Adrenal gland (tissue), 5 donors: ENCODE measurements around the gene LBHD1.

ENCODE experiments used
- POLR2A ChIP-seq, 2 donors: fragments of 450-650 bp; IDR thresholded peaks; one replicate each; pipeline ENCODE4 v1.6.1; 2017; ENCODE audit warnings: antibody characterized with exemption in 2 of 2, mild to moderate bottlenecking in 2 of 2, moderate library complexity in 1 of 2
- TF ChIP-seq, protein P1 (sequence below), 6 experiments: fragments of 450-650 bp in 4 of 6; fragments of 200-600 bp in 2 of 6; sonication (generic) in 1 of 6; IDR thresholded peaks; 1 replicate in 5 of 6; 2 replicates in 1 of 6; pipeline versions ENCODE4 v1.5.1 to v1.8.0; 2016 to 2021; ENCODE audit warnings: antibody characterized with exemption in 6 of 6, mild to moderate bottlenecking in 2 of 6, moderate library complexity in 1 of 6
- donor health status: DM: no; HTN: no; CAD: no.

DNA sequence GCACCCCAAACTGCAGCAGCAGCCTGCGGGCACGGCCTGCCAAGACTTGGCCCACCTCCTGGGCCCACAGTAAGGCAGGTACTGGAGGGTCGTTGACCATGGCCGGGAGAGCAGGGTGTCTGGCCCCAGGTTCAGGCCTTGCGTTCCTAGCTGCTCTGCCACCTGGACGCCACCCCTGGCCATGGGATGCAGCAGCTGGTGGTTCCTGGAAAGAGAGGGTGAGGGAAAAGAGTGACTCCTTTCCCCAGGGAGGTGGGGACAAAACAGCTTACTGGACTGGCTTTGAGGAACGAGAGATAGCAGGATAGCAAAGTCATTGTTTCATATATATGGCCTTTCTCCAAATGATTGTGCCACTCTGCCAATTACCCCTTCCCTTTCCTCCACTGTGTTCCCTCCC, 33.3 kb upstream of the LBHD1 start:
- TF ChIP-seq, protein P1, sequence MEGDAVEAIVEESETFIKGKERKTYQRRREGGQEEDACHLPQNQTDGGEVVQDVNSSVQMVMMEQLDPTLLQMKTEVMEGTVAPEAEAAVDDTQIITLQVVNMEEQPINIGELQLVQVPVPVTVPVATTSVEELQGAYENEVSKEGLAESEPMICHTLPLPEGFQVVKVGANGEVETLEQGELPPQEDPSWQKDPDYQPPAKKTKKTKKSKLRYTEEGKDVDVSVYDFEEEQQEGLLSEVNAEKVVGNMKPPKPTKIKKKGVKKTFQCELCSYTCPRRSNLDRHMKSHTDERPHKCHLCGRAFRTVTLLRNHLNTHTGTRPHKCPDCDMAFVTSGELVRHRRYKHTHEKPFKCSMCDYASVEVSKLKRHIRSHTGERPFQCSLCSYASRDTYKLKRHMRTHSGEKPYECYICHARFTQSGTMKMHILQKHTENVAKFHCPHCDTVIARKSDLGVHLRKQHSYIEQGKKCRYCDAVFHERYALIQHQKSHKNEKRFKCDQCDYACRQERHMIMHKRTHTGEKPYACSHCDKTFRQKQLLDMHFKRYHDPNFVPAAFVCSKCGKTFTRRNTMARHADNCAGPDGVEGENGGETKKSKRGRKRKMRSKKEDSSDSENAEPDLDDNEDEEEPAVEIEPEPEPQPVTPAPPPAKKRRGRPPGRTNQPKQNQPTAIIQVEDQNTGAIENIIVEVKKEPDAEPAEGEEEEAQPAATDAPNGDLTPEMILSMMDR (IDR thresholded peaks at IDR 0.05): peak in 1 of 6 experiments; percentile 3
- TF ChIP-seq POLR2A (IDR thresholded peaks at IDR 0.05): no peak
